ENCODE results near the gene MAP2K5.

MAP2K5 gene

DNA sequence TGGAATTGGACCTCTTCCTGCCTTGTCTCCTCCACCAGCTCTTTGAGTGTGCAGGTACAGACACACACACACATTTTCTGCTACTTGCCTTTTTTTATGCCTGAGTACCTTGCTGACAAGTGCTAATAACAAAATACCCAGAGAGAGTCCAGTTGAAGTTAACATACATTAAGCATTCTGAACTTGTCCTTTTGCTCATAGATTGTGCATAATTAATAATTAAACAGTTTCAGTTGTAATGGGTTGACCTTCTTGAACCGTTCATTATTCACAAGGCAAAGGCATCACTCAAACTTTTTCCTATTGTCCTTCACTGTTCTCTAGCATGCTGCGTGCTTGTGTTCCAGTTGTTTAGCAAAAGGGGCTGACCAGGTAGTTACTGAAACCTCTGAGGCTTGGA, 223.2 kb downstream of the MAP2K5 start:
- DNase-seq, result no peak

GRCh38 chr15:67766968-67767367, 224.5 kb downstream of the MAP2K5 start:
- no peak for DNase-seq

- DNase-seq, result no peak
Observed at GRCh38 chr15:67768313-67768977, 225.9 kb downstream of the MAP2K5 start.

DNA sequence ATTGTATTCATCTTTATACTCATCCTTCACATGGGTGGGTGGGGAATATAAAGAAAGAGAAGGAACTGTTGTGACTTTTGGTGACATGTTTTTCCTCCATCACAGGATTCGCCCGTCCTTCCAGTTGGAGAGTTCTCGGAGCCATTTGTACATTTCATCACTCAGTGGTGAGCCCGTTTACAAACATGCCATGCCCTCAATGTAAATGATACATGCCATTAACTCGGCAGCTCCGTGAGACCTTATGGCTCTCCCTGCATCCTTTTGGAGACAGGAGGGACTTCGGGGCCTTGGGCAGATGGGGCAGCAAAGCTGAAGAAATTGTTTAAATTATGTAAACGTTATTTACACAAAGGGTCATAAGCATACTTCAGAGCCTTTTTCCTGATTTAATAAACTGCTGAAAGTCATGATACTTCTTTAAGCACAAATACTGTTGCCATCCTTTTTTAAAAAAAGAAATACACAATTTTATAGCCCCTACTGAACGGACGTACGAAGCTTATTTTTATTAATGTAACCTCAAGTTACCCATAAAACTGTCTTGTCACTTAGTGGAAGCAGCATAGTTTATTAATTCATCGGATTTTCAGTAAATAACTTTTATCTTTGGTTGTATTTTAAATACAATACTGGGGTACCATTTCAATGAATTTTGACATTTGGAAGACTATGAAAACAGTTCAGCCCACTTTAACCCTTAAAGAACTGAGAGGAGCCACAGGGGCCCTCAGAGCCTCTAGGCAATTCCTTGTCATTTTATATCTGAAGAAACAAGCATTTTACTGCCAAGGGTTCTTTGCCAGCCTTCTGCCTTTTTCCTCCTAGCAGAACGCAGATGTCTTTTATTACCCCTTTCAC, 227.2 kb downstream of the MAP2K5 start:
- no peak for DNase-seq

- DNase-seq, result no peak
Observed at GRCh38 chr15:67770358-67770628, 227.8 kb downstream of the MAP2K5 start.

DNA sequence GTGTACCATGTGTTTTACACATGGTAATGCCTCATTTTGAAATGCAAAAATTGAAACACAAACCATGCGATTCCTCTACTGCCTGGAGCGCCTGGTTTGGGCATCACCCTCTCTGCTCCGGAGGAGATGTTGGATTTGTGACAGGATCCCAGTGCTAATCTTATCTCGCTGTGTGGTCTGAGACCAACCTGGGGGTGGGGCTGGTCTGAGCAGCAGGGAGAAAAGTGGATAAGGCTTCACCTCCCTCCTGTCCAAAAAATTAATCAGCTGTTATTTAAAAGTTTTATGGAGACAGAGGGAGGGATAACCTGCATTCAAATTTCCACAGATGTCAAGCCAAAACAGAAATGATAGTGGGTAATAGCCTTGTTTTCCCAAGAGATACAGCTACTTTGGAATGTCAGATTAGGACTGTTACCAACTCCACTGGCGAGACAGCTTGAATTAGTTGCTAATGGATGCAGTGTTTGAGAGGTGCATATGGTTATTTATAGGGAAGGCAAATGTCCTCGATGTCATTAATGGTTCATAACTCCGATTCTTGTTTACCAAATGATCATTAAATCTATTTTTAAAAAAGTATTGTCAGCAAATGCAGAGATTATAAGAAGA, 228.8 kb downstream of the MAP2K5 start:
- DNase-seq, result no peak

GRCh38 chr15:67774626-67775025, 232.1 kb downstream of the MAP2K5 start:
- DNase-seq, result no peak

DNA sequence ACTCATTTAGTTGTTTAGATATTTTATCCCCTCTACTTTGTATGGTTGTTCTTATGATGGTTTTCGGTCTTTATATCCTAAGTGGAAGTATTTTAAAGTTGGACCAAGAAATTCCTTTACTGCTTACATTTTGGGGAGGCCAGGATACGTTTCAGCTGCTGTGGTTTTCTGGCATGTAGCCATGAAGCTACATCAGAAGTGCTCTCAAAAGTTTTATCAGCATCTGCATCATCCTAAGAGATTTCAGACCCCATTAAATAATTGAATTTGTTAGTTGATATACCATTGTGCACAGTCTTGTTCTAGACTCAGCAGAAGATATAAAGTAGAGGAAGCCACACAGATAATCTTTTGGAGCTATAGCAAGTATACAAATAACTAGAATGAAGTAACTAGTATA, 232.7 kb downstream of the MAP2K5 start:
- DNase-seq, result no peak

DNA sequence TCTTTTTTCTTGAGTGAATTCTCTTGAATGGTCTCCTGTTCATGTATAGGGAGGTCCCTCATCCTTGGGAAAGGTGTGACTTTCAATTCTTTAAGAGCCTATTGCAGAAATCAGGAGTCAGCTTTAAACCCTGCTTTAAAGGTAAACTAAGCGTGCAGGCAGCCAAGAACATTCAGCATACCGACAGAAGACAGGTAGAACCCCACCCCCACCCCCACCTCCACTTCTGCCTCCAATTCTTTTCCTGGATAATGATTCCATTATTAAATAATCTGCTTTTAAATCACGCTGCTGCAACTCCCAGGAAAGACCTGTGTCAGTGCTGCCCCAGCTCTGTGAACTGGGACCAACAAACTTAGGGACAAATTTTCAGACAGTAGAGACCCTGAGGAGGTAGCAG, 233.5 kb downstream of the MAP2K5 start:
- DNase-seq, result no peak

DNA sequence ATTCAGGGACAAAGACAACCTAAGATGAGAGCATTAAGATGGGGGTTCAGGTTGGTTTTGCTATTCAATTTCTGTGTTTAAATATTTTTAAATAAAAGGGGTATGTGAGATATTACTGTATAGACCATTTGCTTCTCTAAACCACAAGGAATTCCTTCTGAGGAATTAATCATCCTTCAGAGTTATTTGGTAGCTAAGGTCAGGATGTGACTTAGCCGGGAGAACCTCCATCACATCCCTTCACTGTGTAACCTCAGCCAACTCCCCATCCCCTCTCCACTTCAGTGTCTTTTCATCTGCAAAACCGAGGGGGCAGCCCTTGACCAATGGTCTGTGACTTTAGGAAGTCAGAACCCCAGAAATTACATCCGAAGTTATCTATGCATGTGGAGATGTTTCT, 234.1 kb downstream of the MAP2K5 start:
- DNase-seq, result no peak

- no peak for DNase-seq
Observed at GRCh38 chr15:67777071-67777470, 234.6 kb downstream of the MAP2K5 start.

DNA sequence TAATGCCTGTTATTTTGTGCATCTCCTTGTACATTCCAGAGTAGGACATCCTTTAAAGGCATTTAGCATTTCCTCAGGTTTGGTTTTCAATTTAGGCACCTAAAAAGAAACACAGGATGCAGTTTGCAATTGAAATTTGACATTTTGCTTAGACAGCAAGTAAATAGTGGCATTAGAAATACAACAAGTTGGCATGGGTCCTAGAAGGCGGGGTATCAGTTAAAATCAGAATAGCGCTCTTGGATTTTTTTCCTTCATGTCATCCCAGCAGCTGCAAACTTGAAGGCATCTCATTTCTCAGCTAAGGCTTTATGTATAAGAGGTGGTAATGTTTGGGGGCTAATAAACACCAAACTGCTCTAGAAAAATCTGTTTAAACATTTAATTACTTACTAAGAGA, 235.3 kb downstream of the MAP2K5 start:
- no peak for DNase-seq

DNA sequence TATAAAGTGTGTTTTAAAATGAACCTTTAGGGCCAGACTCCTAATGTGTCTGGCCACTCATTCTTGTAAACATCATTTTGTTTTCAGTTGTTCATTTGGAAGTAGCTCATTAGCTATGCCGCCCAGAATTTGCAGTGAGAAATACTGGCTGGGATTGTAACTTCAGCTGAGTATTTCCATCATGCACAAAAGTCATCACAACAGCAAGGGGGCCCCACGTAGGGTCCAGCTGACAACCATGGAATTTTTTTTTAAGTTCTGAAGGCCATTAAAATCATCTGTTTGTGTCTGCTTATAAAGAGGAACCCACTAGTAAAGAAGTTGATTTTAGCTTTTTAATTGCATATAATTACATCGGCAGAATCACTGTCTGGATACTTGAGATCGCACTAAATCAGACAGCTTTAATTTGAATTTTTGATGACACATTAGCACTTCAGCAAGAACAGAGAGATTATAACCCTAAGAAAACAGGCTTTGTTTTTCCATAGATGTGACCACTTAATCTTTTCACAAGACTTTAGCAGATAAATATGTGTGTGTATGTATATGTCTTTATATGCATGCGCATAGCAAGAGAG, 236.6 kb downstream of the MAP2K5 start:
- no peak for DNase-seq

- DNase-seq, result no peak
Observed at GRCh38 chr15:67779549-67780111, 237.1 kb downstream of the MAP2K5 start.

- no peak for DNase-seq
Observed at GRCh38 chr15:67781061-67781460, 238.6 kb downstream of the MAP2K5 start.

DNA sequence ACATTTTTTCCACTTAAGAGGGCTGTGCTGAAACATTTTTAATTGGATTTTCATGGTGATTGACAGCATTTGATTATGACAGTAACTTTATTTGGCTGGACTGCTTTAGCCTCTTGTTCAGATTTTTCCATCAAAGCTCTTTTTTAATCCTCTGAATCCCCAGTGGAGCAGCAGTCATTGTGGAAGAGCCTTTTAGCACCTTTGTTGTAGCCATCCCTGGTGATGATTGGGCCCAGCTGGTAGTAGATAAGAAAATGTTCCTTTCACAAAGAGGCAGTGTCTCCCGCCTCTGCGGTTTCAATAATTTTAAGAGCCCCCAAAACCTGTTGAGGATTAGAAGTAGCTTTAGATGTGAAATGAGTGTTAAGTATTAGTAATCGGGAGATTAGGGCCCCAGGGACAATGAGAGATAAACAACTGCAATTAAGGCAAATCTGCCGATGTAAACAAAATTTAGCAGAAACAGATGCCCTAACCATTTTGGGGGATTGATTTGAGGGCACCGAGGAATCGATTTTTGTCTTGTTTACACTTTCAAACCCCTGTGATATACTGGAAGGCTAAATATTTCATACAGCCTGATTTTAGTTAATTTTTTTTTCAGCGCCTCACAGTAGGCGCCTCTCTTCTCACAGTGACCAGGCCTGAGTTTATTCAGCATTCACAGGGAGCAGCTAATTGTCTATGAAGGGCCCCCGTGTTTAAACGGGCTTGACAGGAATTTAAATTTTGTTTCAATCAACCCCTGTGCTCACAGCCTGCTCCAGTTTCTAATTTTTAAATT, 239.6 kb downstream of the MAP2K5 start:
- DNase-seq, result no peak

- DNase-seq, result no peak
Observed at GRCh38 chr15:67782691-67782991, 240.1 kb downstream of the MAP2K5 start.

DNA sequence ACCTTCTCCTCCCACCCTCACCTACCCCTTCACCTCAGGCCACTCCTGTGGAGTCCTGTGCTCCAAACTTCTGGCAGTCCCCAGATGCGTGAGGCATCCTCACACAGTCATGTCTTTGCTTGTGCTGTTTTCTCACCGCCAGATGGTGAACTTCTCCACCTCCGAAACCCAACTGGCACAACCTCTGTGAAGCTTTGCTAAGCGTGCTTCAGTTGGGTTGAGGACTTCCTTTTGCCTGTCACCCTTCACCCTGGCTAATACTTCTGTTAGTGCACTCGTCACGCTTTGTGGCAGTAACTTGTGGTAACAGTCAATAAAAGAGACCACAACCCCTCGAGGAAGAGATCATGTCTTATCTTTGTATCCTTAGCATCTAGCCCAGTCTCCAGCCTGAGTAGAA, 240.8 kb downstream of the MAP2K5 start:
- peak; percentile 74 for DNase-seq

- peak; percentile 17 for DNase-seq
Observed at GRCh38 chr15:67784090-67784781, 241.7 kb downstream of the MAP2K5 start.

DNA sequence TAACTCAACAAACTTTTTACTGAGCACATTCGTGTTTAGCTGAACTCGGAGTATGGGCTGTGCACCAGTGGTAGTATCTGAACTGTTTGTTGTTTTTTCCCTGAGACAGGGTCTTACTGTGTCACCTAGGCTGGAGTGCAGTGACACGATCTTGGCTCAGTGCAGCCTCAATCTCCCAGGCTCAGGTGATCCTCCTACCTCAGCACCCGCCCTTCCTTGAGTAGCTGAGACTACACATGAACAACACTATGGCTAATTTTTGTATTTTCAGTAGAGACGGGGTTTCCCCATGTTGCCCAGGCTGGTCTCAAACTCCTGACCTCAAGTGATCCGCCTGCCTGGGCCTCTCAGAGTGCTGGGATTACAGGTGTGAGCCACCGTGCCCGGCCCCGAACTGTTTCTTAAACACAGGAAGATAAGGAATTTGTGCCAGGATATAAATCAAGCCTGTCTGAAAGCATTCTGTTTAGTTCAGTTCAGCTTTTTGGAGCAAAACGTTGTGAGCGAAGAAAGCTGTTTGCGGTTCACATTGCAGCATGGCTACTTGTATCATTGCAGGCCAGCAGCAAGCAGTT, 242.4 kb downstream of the MAP2K5 start:
- no peak for DNase-seq

DNA sequence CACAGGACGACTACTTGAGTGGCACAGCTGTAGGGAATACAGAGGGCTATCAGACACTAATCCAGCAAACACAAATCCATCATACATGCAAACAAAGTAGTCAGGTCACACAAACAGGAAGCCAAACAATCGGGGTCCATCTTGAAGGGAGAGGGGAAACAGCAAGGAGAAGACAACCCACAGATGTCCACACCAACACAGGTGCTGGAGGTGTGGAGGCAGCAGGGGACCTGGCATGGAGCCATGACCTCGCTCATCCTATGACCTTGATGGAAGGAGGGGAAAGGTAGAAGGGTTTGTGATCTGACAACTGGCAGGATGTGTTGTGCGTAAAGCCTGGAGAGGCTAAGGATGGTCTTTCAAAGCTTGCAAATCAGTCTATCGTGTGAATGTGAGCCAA, 242.9 kb downstream of the MAP2K5 start:
- no peak for DNase-seq

- no peak for DNase-seq
Observed at GRCh38 chr15:67786646-67787045, 244.1 kb downstream of the MAP2K5 start.
